Measurements from ENCODE around the gene CRYGN. TPM values are rescaled to one million over a fixed set of nuclear protein-coding genes. Genes with fewer than 3 reads are reported as not detected.

CRYGN gene
- total RNA-seq, 1 experiment from 2014 or later = not detected

GRCh38 chr7:151406886-151407583 lies 32.9 kb downstream of the CRYGN start:
- DNase-seq (ENCODE audit: low spot score) = no peak

- no peak for DNase-seq (ENCODE audit: low spot score)
Observed at GRCh38 chr7:151406051-151406875, 33.7 kb downstream of the CRYGN start.

GRCh38 chr7:151405588-151405987 lies 34.4 kb downstream of the CRYGN start:
- DNase-seq (ENCODE audit: low spot score) = no peak

- no peak for DNase-seq (ENCODE audit: low spot score)
Observed at GRCh38 chr7:151405056-151405455, 34.9 kb downstream of the CRYGN start.

GRCh38 chr7:151404216-151405011 lies 35.5 kb downstream of the CRYGN start:
- DNase-seq (ENCODE audit: low spot score) = peak; percentile 55

GRCh38 chr7:151403764-151404163 lies 36.2 kb downstream of the CRYGN start:
- no peak for DNase-seq (ENCODE audit: low spot score)

GRCh38 chr7:151402029-151402835 lies 37.7 kb downstream of the CRYGN start:
- no peak for DNase-seq (ENCODE audit: low spot score)

- DNase-seq (ENCODE audit: low spot score) = no peak
Observed at GRCh38 chr7:151400626-151401315, 39.2 kb downstream of the CRYGN start.

GRCh38 chr7:151399906-151400305 lies 40.0 kb downstream of the CRYGN start:
- DNase-seq (ENCODE audit: low spot score) = no peak

- DNase-seq (ENCODE audit: low spot score) = no peak
Observed at GRCh38 chr7:151399305-151399601, 40.7 kb downstream of the CRYGN start.

GRCh38 chr7:151398446-151399304 lies 41.3 kb downstream of the CRYGN start:
- DNase-seq (ENCODE audit: low spot score) = no peak

- DNase-seq (ENCODE audit: low spot score) = no peak
Observed at GRCh38 chr7:151397026-151397425, 42.9 kb downstream of the CRYGN start.

GRCh38 chr7:151396328-151396970 lies 43.5 kb downstream of the CRYGN start:
- no peak for DNase-seq (ENCODE audit: low spot score)

- DNase-seq (ENCODE audit: low spot score) = no peak
Observed at GRCh38 chr7:151395036-151395367, 44.9 kb downstream of the CRYGN start.

- DNase-seq (ENCODE audit: low spot score) = no peak
Observed at GRCh38 chr7:151394076-151395035, 45.6 kb downstream of the CRYGN start.

- no peak for DNase-seq (ENCODE audit: low spot score)
Observed at GRCh38 chr7:151393031-151393977, 46.6 kb downstream of the CRYGN start.

- no peak for DNase-seq (ENCODE audit: low spot score)
Observed at GRCh38 chr7:151392426-151392825, 47.5 kb downstream of the CRYGN start.
